ENCODE data around the gene PARVB.

Gene PARVB

DNA sequence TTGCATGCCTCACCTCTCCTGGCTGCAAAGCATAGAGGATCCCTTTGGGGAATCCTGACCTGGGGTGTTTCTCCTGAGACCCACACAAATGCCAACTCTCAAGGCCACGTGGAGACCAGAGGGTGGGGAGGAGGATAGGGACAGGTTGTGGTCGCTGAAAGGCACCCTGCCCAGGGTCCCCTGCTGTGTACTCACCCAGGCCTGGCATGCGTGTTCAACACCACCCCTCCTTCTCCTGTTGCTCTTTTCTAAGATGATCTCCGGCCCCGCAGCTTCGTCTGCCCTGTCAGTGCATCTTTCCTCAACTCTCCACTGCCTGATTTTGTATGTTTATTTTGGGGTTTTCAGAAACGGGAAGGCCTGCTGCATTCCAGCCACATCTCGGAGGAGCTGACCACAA is 112.0 kb downstream of the PARVB start (continued):
- TF ChIP-seq, protein P1, sequence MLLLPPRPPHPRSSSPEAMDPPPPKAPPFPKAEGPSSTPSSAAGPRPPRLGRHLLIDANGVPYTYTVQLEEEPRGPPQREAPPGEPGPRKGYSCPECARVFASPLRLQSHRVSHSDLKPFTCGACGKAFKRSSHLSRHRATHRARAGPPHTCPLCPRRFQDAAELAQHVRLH (tag by site-specific recombination; IDR thresholded peaks at IDR 0.05): no peak

DNA sequence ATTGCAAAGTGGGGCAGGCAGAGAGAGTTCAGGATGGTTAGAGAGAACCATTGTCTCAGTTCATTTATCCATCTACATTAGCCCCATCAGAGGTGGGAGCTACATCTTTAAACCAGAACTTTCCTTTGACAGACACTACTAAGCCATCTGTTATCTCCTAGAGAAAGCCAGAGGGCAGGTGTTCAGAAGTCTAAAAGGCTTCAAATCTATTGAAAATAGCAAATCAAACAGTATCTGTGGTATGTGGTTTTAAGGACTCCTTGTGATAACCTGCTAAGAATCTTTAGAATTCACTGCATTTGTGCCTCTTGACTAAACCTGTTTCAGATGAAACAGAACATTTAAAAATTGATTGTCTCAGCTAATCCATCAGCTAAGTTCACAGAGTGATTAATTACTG is 112.7 kb downstream of the PARVB start:
- POLR2A ChIA-PET: no interaction called here
- Histone ChIP-seq H3K36me3 (ENCODE audit: control insufficient read depth in 2 of 2, insufficient read depth in 1 of 2, low read length in 2 of 2) (peaks cover 0 to 59% of the 10 kb centered on the region in 2 experiments; a peak in 1 of 3 replicates), H3K4me1 (ENCODE audit: control insufficient read depth, insufficient read depth, low read length) (no peaks in the 10 kb centered on the region), H3K4me3 (ENCODE audit: low read depth, low read length) (no peak overlapping the region), H3K27ac (ENCODE audit: extremely low read depth, low read depth, low read length) (no peak overlapping the region), H3K9me3 (ENCODE audit: control insufficient read depth, insufficient read depth, low read depth, low read length) (no peaks in the 10 kb centered on the region; the same call in 1 of the 2 replicates)
- CTCF ChIA-PET: interaction anchor here (1.4 kb wide), 1 partner anchor 51 kb away, joined by 3 read pairs; no protein-coding TSS in a partner anchor
- TF ChIP-seq ZNF544 (tag by site-specific recombination; IDR thresholded peaks at IDR 0.05) (no peak), ZNF837 (tag by site-specific recombination; IDR thresholded peaks at IDR 0.05) (no peak), ZFP41 (tag by site-specific recombination; IDR thresholded peaks at IDR 0.05; ENCODE audit: borderline replicate concordance) (no peak), ZNF664 (tag by site-specific recombination; IDR thresholded peaks at IDR 0.05) (no peak), ZBTB48 (tag by site-specific recombination; IDR thresholded peaks at IDR 0.05) (no peak), ZBTB21 (tag by site-specific recombination; IDR thresholded peaks at IDR 0.05) (no peak), ZNF626 (tag by site-specific recombination; IDR thresholded peaks at IDR 0.05) (no peak), ZNF600 (tag by site-specific recombination; IDR thresholded peaks at IDR 0.05) (no peak), ZNF121 (tag by site-specific recombination; IDR thresholded peaks at IDR 0.05) (no peak), KLF7 (tag by site-specific recombination; IDR thresholded peaks at IDR 0.05; ENCODE audit: borderline replicate concordance) (no peak), ZNF138 (tag by site-specific recombination; IDR thresholded peaks at IDR 0.05; ENCODE audit: borderline replicate concordance) (no peak)
- TF ChIP-seq, protein P2, sequence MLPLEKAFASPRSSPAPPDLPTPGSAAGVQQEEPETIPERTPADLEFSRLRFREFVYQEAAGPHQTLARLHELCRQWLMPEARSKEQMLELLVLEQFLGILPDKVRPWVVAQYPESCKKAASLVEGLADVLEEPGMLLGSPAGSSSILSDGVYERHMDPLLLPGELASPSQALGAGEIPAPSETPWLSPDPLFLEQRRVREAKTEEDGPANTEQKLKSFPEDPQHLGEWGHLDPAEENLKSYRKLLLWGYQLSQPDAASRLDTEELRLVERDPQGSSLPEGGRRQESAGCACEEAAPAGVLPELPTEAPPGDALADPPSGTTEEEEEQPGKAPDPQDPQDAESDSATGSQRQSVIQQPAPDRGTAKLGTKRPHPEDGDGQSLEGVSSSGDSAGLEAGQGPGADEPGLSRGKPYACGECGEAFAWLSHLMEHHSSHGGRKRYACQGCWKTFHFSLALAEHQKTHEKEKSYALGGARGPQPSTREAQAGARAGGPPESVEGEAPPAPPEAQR (tag by site-specific recombination; IDR thresholded peaks at IDR 0.05): no peak
- TF ChIP-seq, protein P3, sequence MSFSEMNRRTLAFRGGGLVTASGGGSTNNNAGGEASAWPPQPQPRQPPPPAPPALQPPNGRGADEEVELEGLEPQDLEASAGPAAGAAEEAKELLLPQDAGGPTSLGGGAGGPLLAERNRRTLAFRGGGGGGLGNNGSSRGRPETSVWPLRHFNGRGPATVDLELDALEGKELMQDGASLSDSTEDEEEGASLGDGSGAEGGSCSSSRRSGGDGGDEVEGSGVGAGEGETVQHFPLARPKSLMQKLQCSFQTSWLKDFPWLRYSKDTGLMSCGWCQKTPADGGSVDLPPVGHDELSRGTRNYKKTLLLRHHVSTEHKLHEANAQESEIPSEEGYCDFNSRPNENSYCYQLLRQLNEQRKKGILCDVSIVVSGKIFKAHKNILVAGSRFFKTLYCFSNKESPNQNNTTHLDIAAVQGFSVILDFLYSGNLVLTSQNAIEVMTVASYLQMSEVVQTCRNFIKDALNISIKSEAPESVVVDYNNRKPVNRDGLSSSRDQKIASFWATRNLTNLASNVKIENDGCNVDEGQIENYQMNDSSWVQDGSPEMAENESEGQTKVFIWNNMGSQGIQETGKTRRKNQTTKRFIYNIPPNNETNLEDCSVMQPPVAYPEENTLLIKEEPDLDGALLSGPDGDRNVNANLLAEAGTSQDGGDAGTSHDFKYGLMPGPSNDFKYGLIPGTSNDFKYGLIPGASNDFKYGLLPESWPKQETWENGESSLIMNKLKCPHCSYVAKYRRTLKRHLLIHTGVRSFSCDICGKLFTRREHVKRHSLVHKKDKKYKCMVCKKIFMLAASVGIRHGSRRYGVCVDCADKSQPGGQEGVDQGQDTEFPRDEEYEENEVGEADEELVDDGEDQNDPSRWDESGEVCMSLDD (tag by site-specific recombination; IDR thresholded peaks at IDR 0.05): no peak
- TF ChIP-seq, protein P4, sequence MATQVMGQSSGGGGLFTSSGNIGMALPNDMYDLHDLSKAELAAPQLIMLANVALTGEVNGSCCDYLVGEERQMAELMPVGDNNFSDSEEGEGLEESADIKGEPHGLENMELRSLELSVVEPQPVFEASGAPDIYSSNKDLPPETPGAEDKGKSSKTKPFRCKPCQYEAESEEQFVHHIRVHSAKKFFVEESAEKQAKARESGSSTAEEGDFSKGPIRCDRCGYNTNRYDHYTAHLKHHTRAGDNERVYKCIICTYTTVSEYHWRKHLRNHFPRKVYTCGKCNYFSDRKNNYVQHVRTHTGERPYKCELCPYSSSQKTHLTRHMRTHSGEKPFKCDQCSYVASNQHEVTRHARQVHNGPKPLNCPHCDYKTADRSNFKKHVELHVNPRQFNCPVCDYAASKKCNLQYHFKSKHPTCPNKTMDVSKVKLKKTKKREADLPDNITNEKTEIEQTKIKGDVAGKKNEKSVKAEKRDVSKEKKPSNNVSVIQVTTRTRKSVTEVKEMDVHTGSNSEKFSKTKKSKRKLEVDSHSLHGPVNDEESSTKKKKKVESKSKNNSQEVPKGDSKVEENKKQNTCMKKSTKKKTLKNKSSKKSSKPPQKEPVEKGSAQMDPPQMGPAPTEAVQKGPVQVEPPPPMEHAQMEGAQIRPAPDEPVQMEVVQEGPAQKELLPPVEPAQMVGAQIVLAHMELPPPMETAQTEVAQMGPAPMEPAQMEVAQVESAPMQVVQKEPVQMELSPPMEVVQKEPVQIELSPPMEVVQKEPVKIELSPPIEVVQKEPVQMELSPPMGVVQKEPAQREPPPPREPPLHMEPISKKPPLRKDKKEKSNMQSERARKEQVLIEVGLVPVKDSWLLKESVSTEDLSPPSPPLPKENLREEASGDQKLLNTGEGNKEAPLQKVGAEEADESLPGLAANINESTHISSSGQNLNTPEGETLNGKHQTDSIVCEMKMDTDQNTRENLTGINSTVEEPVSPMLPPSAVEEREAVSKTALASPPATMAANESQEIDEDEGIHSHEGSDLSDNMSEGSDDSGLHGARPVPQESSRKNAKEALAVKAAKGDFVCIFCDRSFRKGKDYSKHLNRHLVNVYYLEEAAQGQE (tag by site-specific recombination; IDR thresholded peaks at IDR 0.05): no peak
- TF ChIP-seq, protein P5, sequence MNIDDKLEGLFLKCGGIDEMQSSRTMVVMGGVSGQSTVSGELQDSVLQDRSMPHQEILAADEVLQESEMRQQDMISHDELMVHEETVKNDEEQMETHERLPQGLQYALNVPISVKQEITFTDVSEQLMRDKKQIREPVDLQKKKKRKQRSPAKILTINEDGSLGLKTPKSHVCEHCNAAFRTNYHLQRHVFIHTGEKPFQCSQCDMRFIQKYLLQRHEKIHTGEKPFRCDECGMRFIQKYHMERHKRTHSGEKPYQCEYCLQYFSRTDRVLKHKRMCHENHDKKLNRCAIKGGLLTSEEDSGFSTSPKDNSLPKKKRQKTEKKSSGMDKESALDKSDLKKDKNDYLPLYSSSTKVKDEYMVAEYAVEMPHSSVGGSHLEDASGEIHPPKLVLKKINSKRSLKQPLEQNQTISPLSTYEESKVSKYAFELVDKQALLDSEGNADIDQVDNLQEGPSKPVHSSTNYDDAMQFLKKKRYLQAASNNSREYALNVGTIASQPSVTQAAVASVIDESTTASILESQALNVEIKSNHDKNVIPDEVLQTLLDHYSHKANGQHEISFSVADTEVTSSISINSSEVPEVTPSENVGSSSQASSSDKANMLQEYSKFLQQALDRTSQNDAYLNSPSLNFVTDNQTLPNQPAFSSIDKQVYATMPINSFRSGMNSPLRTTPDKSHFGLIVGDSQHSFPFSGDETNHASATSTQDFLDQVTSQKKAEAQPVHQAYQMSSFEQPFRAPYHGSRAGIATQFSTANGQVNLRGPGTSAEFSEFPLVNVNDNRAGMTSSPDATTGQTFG (tag by site-specific recombination; IDR thresholded peaks at IDR 0.05; ENCODE audit: borderline replicate concordance): no peak

Measured in HEK293 (cell line).